Measurements from ENCODE around the gene AMN. TPM values are rescaled to one million over a fixed set of nuclear protein-coding genes. Genes with fewer than 3 reads are reported as not detected.
A peak's percentile ranks its signal among the peaks of the same experiment; 100 is the strongest.

AMN gene
- total and polyA plus RNA-seq, 2 donors (not counting 1 experiment from before 2014, with no cell fraction given): 11.5 to 15.0 TPM

DNA sequence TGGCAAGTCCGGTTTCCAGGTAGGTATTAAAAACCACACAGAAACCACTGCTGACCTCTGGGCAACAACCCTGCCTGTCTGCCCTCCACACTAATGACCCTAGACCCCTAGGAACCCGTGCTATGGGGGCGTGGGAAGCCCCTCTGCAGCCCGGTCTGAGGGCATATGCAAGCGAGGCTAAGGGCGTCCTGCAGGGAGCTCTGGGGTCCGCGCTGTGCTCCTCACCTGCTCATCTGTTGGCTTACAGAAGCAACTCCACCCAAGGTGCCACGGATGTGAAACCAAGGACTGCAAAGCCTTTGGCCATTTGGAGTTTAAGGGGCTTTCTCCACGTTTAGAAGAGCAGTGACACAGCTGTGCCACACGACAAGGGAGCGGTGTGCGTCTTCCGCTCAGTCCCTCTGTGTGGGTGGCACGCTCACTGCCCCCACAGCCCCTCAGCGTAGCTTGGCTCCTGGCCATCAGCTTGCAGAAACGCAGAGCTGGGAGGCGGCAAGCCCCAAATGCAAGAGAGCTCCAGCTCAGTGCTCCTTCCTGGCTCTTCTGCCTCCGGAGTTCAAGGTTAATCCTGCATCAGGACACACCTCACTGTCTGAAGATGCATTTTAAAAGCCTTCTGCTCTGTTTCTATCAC is 18.4 kb downstream of the AMN start:
- Histone ChIP-seq H3K4me1 (ENCODE audit: control insufficient read depth in 2 of 2, insufficient read depth in 2 of 2, low read length in 2 of 2) (peaks cover 0 to 13% of the 10 kb centered on the region in 2 donors), H2AFZ (ENCODE audit: insufficient read depth, low read depth, low read length, poor library complexity, severe bottlenecking) (no peak overlapping the region), H3K27me3 (replicated peaks in 1 of 4; ENCODE audit: control extremely low read depth in 1 of 4, control insufficient read depth in 3 of 4, insufficient read depth in 4 of 4, low read length in 3 of 4) (no peaks in the 10 kb centered on the region), H3K36me3 (replicated peaks in 1 of 2; ENCODE audit: control extremely low read depth in 1 of 2, control insufficient read depth in 1 of 2, extremely low read depth in 1 of 2, insufficient read depth in 2 of 2, low read length in 1 of 2) (peaks cover 0 to 8% of the 10 kb centered on the region in 2 experiments), H3K4me3 (ENCODE audit: control extremely low read depth in 1 of 5, extremely low read depth in 1 of 5, insufficient read depth in 1 of 5, low read depth in 2 of 5, low read length in 4 of 5) (no peak overlapping the region), H4K20me1 (ENCODE audit: control insufficient read depth, insufficient read depth, low read length, poor library complexity, severe bottlenecking) (no peaks in the 10 kb centered on the region), H3K9me3 (ENCODE audit: control extremely low read depth in 1 of 3, control insufficient read depth in 2 of 3, insufficient read depth in 1 of 3, low read length in 2 of 3) (no peaks in the 10 kb centered on the region), H3K4me2 (replicated peaks; ENCODE audit: low read depth, low read length, poor library complexity, severe bottlenecking) (no peak overlapping the region), H3K79me2 (ENCODE audit: control insufficient read depth, insufficient read depth, low read length) (no peaks in the 10 kb centered on the region), H3K9ac (ENCODE audit: low read length) (no peak overlapping the region), H3K27ac (ENCODE audit: low read length in 2 of 2) (no peak overlapping the region)
- Mint-ChIP-seq H3K4me1 (peaks cover 17% of the 10 kb centered on the region), H3K27ac (no peak overlapping the region), H3K4me3 (no peak overlapping the region), H3K27me3 (no peaks in the 10 kb centered on the region), H3K9me3 (ENCODE audit: insufficient read depth) (no peaks in the 10 kb centered on the region)
- DNase-seq: no peak
- POLR2A ChIA-PET: interaction anchor here (1.6 kb wide), 1 partner anchor 10 kb away, joined by 3 read pairs; no protein-coding TSS in a partner anchor
- WGBS (ENCODE audit: insufficient coverage): 94% methylated on average over 18 of the region's 19 CpGs
- CTCF ChIA-PET: no interaction called here
- no peak for TF ChIP-seq EZH2 (IDR thresholded peaks at IDR 0.05; ENCODE audit: borderline replicate concordance, insufficient read depth, low read depth, low read length, poor library complexity, severe bottlenecking)
- TF ChIP-seq, protein P1, sequence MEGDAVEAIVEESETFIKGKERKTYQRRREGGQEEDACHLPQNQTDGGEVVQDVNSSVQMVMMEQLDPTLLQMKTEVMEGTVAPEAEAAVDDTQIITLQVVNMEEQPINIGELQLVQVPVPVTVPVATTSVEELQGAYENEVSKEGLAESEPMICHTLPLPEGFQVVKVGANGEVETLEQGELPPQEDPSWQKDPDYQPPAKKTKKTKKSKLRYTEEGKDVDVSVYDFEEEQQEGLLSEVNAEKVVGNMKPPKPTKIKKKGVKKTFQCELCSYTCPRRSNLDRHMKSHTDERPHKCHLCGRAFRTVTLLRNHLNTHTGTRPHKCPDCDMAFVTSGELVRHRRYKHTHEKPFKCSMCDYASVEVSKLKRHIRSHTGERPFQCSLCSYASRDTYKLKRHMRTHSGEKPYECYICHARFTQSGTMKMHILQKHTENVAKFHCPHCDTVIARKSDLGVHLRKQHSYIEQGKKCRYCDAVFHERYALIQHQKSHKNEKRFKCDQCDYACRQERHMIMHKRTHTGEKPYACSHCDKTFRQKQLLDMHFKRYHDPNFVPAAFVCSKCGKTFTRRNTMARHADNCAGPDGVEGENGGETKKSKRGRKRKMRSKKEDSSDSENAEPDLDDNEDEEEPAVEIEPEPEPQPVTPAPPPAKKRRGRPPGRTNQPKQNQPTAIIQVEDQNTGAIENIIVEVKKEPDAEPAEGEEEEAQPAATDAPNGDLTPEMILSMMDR (IDR thresholded peaks at IDR 0.05): no peak
- no peak for ATAC-seq (ENCODE audit: low read depth)
- intact Hi-C loops (cut with micrococcal nuclease): no loop called here

DNA sequence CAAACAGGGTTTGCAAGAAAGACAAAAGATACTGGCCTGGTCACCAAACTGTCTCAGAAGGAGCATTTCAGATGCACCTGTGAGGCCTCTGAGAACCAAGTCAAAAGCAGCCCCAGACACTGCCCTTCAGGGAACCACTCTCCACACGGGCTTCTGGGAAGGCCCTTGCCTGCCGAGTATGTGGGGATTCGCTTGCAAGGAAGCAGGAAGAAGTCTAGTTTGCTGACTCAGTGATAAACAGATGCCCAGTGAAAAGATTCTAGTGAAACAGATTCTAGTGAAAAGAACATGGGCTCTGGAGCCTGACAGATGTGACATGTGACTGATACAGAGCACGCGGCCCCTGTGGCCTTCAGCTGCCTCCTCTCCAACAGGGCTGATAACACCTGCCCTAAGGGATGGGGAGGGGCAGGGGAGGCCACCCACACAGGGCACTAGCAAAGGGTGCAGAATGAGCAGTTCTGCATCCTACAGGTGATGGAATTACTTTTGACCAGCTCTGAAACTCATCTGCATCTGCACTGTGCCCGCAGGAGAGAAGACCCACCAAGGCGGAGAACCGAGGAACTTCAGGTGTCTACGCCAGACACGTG is 19.1 kb downstream of the AMN start:
- Histone ChIP-seq H3K27ac (ENCODE audit: low read length in 2 of 2) (no peak overlapping the region), H3K9me3 (ENCODE audit: control extremely low read depth in 1 of 3, control insufficient read depth in 2 of 3, insufficient read depth in 1 of 3, low read length in 2 of 3) (no peaks in the 10 kb centered on the region), H3K4me1 (ENCODE audit: control insufficient read depth in 2 of 2, insufficient read depth in 2 of 2, low read length in 2 of 2) (peaks cover 0 to 18% of the 10 kb centered on the region in 2 donors), H3K36me3 (replicated peaks in 1 of 2; ENCODE audit: control extremely low read depth in 1 of 2, control insufficient read depth in 1 of 2, extremely low read depth in 1 of 2, insufficient read depth in 2 of 2, low read length in 1 of 2) (peaks cover 0 to 8% of the 10 kb centered on the region in 2 experiments), H3K4me2 (replicated peaks; ENCODE audit: low read depth, low read length, poor library complexity, severe bottlenecking) (no peak overlapping the region), H3K4me3 (ENCODE audit: control extremely low read depth in 1 of 5, extremely low read depth in 1 of 5, insufficient read depth in 1 of 5, low read depth in 2 of 5, low read length in 4 of 5) (no peak overlapping the region), H4K20me1 (ENCODE audit: control insufficient read depth, insufficient read depth, low read length, poor library complexity, severe bottlenecking) (no peaks in the 10 kb centered on the region), H3K9ac (ENCODE audit: low read length) (no peak overlapping the region), H3K27me3 (replicated peaks in 1 of 4; ENCODE audit: control extremely low read depth in 1 of 4, control insufficient read depth in 3 of 4, insufficient read depth in 4 of 4, low read length in 3 of 4) (no peaks in the 10 kb centered on the region), H2AFZ (ENCODE audit: insufficient read depth, low read depth, low read length, poor library complexity, severe bottlenecking) (no peak overlapping the region), H3K79me2 (ENCODE audit: control insufficient read depth, insufficient read depth, low read length) (no peaks in the 10 kb centered on the region)
- peak; percentile 32 for ATAC-seq (ENCODE audit: low read depth)
- ChIA-PET POLR2A (interaction anchor here (0.6 to 1.6 kb wide), 2 partner anchors 10 to 659 kb away, joined by 3 to 6 read pairs; no protein-coding TSS in a partner anchor), CTCF (no interaction called here)
- intact Hi-C loops (cut with micrococcal nuclease): no loop called here
- H3K27ac Mint-ChIP-seq: peak overlapping the region; percentile 5
- no peak for DNase-seq
- no peaks in the 10 kb centered on the region for H3K27me3 Mint-ChIP-seq
- H3K9me3 Mint-ChIP-seq (ENCODE audit: insufficient read depth): no peaks in the 10 kb centered on the region
- H3K4me3 Mint-ChIP-seq: no peak overlapping the region
- peaks cover 16% of the 10 kb centered on the region for H3K4me1 Mint-ChIP-seq
- WGBS (ENCODE audit: insufficient coverage): 72% methylated on average over 10 of the region's 10 CpGs
- no peak for TF ChIP-seq EZH2 (IDR thresholded peaks at IDR 0.05; ENCODE audit: borderline replicate concordance, insufficient read depth, low read depth, low read length, poor library complexity, severe bottlenecking)
